Hepatocyte (in vitro differentiated cells): ENCODE measurements around the gene VPS37C. TPM values are rescaled to one million over a fixed set of nuclear protein-coding genes. Genes with fewer than 3 reads are reported as not detected.

Experiments
- DNase-seq: peaks from one replicate; pipeline ENCODE4 v3.0.0-alpha.2; 2016; ENCODE audit warnings: low spot score
- H2AFZ ChIP-seq: fragments of 200-600 bp; sonication (generic); 2 replicates; pipeline ENCODE4 v1.6.0; 2016; ENCODE audit warnings: antibody characterized with exemption, mild to moderate bottlenecking
- H3K27ac ChIP-seq: fragments of 200-600 bp; sonication (generic); 2 replicates; pipeline ENCODE4 v1.5.1; 2016; ENCODE audit warnings: mild to moderate bottlenecking
- H3K27me3 ChIP-seq: fragments of 200-600 bp; sonication (generic); 2 replicates; pipeline ENCODE4 v1.6.1; 2016
- H3K36me3 ChIP-seq: fragments of 200-600 bp; sonication (generic); replicated peaks from 2 replicates; pipeline ENCODE4 v1.5.1; 2016; ENCODE audit warnings: low read depth; ENCODE audit not compliant: insufficient read depth
- H3K4me1 ChIP-seq: fragments of 200-600 bp; sonication (generic); 2 replicates; pipeline ENCODE4 v1.5.1; 2016; ENCODE audit warnings: mild to moderate bottlenecking, moderate library complexity; ENCODE audit not compliant: insufficient read depth
- H3K4me2 ChIP-seq: fragments of 200-600 bp; sonication (generic); 2 replicates; pipeline ENCODE4 v1.6.0; 2016
- H3K4me3 ChIP-seq: fragments of 200-600 bp; sonication (generic); 2 replicates; pipeline ENCODE4 v1.5.1; 2016; ENCODE audit warnings: mild to moderate bottlenecking
- H3K79me2 ChIP-seq: fragments of 200-600 bp; sonication (generic); 2 replicates; pipeline ENCODE4 v1.6.0; 2017; ENCODE audit warnings: mild to moderate bottlenecking
- H3K9me2 ChIP-seq: fragments of 200-600 bp; sonication (generic); replicated peaks from 2 replicates; pipeline ENCODE4 v1.6.0; 2017; ENCODE audit warnings: mild to moderate bottlenecking; ENCODE audit not compliant: insufficient read depth
- H3K9me3 ChIP-seq: fragments of 200-600 bp; sonication (generic); 2 replicates; pipeline ENCODE4 v1.5.1; 2016; ENCODE audit warnings: low read depth, mild to moderate bottlenecking
- H4K20me1 ChIP-seq: fragments of 200-600 bp; sonication (generic); 2 replicates; pipeline ENCODE4 v1.6.0; 2016; ENCODE audit warnings: mild to moderate bottlenecking; ENCODE audit not compliant: insufficient read depth, poor library complexity, severe bottlenecking
- EZH2 ChIP-seq: fragments of 200-600 bp; sonication (generic); IDR thresholded peaks from 2 replicates; pipeline ENCODE4 v1.6.1; 2016; ENCODE audit warnings: antibody characterized with exemption, mild to moderate bottlenecking, borderline replicate concordance
- EZH2phosphoT487 ChIP-seq: fragments of 200-600 bp; sonication (generic); IDR thresholded peaks from one replicate; pipeline ENCODE4 v1.6.1; 2018; ENCODE audit warnings: antibody characterized with exemption, mild to moderate bottlenecking, low read depth, moderate library complexity; ENCODE audit not compliant: unreplicated experiment, severe bottlenecking
- WGBS: methylation state at CpG from one replicate; pipeline ENCODE4 v1.1.6; 2016; ENCODE audit warnings: low lambda C conversion rate; ENCODE audit errors: missing lambda C conversion rate; 5-methylcytosine and 5-hydroxymethylcytosine counted together
- polyA plus RNA-seq: library from polyadenylated mRNA; unstranded; fragments of >200 nt; fragmentation: Nextera tagmentation; extraction: Ambion mirVana; gene quantifications from 2 replicates; pipeline ENCODE4 v1.2.1, GENCODE V29; 2016
- total RNA-seq: library from RNA; depleted of rRNA; stranded (reverse); fragments of >200 nt; gene quantifications from 2 replicates; pipeline ENCODE4 v1.2.3, GENCODE V29; 2014
- TF ChIP-seq, protein P1 (sequence below): fragments of 200-600 bp; sonication (generic); IDR thresholded peaks from 2 replicates; pipeline ENCODE4 v1.5.1; 2016; ENCODE audit warnings: antibody characterized with exemption, mild to moderate bottlenecking; ENCODE audit not compliant: poor library complexity

VPS37C gene
- total and polyA plus RNA-seq, 2 experiments from 2014 or later, result 17.0 to 26.6 TPM

DNA sequence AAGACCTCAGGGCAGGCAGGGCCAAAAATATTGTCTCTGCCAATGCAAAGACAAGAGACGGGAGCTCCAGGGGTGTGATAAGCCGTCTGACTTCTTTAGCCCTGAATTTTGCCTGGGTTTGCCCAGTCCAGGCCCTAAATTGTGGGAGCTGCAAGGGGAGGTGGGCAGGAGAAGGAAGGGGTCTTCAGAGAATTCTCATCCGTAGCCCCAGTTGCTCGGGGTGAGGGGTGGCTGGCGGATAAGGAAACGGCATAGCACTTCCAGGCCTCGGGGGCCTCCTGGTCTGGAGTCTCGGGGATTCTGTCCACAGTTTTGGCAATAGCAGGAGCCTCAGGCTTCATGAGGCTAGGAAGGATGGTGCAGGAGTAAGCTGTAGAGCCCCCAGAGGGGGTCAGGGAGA lies 51.6 kb downstream of the VPS37C start:
- Histone ChIP-seq H3K79me2 (no peaks in the 10 kb centered on the region), H2AFZ (no peak overlapping the region), H3K9me3 (no peaks in the 10 kb centered on the region), H3K27ac (no peak overlapping the region), H3K9me2 (no peaks in the 10 kb centered on the region), H3K27me3 (no peaks in the 10 kb centered on the region), H3K36me3 (no peaks in the 10 kb centered on the region), H3K4me1 (no peaks in the 10 kb centered on the region), H3K4me3 (no peak overlapping the region), H4K20me1 (no peaks in the 10 kb centered on the region), H3K4me2 (no peak overlapping the region)
- 78% methylated on average over 8 of the region's 8 CpGs for WGBS
- DNase-seq, result no peak
- TF ChIP-seq EZH2 (no peak), EZH2phosphoT487 (no peak)
- TF ChIP-seq, protein P1, sequence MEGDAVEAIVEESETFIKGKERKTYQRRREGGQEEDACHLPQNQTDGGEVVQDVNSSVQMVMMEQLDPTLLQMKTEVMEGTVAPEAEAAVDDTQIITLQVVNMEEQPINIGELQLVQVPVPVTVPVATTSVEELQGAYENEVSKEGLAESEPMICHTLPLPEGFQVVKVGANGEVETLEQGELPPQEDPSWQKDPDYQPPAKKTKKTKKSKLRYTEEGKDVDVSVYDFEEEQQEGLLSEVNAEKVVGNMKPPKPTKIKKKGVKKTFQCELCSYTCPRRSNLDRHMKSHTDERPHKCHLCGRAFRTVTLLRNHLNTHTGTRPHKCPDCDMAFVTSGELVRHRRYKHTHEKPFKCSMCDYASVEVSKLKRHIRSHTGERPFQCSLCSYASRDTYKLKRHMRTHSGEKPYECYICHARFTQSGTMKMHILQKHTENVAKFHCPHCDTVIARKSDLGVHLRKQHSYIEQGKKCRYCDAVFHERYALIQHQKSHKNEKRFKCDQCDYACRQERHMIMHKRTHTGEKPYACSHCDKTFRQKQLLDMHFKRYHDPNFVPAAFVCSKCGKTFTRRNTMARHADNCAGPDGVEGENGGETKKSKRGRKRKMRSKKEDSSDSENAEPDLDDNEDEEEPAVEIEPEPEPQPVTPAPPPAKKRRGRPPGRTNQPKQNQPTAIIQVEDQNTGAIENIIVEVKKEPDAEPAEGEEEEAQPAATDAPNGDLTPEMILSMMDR, result no peak

DNA sequence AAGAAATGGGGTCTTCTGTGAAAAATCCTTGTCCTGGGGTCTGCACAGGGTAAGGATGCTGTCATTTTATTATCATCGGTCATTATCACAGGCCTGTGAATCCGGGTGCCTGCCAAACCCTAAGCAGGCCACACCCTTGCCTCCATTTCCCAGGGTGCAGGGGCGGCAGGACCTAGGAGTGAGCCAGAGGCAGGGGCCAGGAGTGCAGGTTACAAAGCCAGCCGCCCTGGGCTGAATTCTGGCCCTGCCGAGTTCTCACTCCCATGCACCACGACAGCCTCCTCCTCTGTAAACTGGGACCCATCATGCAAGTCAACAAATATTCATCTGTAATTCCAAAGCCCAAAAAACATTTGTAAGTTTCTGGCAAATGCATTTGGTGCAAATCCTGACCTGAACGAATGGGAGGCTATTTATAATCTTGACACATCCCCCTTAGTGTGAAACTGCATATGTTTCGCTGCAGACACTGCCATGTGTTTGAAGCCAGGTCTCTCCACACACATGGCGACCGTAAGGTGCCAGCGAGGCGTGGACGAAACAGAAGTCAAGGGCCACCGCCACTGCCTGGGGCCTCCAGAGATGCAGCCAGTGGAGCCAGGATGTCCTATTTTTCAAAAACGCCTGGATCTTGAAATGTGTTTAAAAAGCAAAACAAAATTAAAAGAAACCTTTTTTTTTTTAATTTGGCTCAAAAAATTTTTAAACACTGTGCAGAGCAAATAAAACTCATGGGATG lies 52.2 kb downstream of the VPS37C start:
- no peak overlapping the region for H3K27ac ChIP-seq
- WGBS, result 91% methylated on average over 15 of the region's 15 CpGs
- no peak overlapping the region for H3K4me3 ChIP-seq
- H3K4me1 ChIP-seq, result no peaks in the 10 kb centered on the region
- DNase-seq, result no peak
- H3K36me3 ChIP-seq, result no peaks in the 10 kb centered on the region
- no peaks in the 10 kb centered on the region for H3K79me2 ChIP-seq
- H3K9me3 ChIP-seq, result no peaks in the 10 kb centered on the region
- no peaks in the 10 kb centered on the region for H3K9me2 ChIP-seq
- H2AFZ ChIP-seq, result no peak overlapping the region
- TF ChIP-seq EZH2 (no peak), EZH2phosphoT487 (no peak)
- TF ChIP-seq, protein P1, result no peak
- no peaks in the 10 kb centered on the region for H4K20me1 ChIP-seq
- no peak overlapping the region for H3K4me2 ChIP-seq
- no peaks in the 10 kb centered on the region for H3K27me3 ChIP-seq

DNA sequence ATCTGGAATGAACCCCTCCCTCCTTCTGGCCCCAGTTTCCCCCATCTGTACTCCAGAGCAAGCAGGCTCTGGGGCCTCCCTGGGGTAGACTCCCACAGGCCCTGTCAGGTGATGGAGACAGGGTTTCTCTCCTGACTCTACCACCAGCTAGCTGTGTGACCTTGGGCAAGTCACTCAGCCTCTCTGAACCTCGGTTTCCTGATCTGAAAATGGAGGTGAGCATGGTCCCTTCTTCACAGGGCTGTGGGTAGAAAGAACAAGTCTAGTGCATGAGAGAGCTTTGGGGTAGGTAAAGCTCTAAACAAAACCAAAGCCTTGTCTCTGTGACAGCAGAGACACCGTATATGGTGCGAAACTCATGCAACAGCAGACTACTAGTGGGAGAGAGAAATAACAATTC lies 53.3 kb downstream of the VPS37C start:
- no peaks in the 10 kb centered on the region for H4K20me1 ChIP-seq
- H3K27ac ChIP-seq, result no peak overlapping the region

More for the DNA sequence above, 53.3 kb downstream of the VPS37C start:
- WGBS, result 94% methylated on average over 3 of the region's 3 CpGs
- no peak overlapping the region for H3K4me2 ChIP-seq
- no peak overlapping the region for H3K4me3 ChIP-seq
- no peaks in the 10 kb centered on the region for H3K9me3 ChIP-seq
- no peak for TF ChIP-seq EZH2phosphoT487
- TF ChIP-seq EZH2, result no peak
- TF ChIP-seq, protein P1, result no peak
- no peak for DNase-seq
- H3K27me3 ChIP-seq, result no peaks in the 10 kb centered on the region
- H3K36me3 ChIP-seq, result no peaks in the 10 kb centered on the region
- H3K79me2 ChIP-seq, result no peaks in the 10 kb centered on the region
- no peaks in the 10 kb centered on the region for H3K9me2 ChIP-seq
- H3K4me1 ChIP-seq, result no peaks in the 10 kb centered on the region
- H2AFZ ChIP-seq, result no peak overlapping the region
